Activated CD4-positive, alpha-beta T cell treated with anti-CD3 and anti-CD28 coated beads for 1 hour (primary cell): ENCODE data around the gene XPNPEP2.
"Not testable (repeated sequence)": the region's sequence is repeated elsewhere in the genome, so short reads cannot be mapped to it uniquely, and the experiment has no call there.

Experiments used
- DNase-seq: peaks from one replicate; pipeline ENCODE4 v3.0.0-alpha.2; 2020

Gene XPNPEP2

DNA sequence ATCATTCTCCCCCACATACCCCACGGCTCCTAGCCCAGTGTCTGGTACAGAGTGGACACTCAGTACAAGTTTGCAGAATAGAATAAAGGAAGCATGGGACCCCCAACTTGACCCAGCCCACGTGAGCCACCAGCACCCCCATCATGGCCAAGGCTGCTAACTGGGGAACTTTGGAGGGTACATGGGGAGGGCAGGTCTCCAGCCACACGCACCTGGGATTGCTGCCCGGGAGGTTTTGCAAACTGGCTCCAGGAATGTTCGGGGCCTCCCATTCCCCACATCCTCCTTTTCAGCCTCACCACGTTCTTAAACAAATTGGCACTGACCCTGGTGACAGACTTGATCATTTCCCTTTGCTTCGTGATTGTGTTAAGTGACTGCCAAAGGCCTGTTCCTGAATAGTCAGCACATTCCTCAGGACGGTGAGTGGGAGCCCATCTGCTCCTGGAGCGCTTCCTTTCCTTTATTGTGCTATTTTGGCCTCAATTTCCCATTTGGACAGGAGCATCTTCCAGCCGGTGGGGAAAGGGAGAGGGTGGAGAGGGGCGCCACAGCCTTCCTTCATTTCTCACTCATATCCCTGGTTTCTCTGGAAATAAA, 18.7 kb upstream of the XPNPEP2 start:
- no peak for DNase-seq

DNA sequence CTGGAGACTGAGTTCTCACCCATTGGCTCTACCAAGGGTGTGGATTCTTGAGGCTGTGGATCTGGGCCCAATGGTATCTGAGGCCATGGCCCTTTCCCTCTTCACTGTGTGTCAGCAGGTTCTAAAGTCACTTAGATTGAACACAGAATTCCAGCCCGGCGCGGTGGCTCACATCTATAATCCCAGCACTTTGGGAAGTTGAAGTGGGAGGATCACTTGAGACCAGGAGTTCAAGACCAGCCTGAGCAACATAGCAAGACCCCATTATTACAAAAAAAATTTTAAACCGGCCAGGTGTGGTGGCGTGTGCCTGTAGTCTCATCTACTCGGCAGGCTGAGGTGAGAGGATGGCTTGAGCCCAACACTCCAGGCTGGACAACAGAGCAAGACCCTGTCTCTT, 18.0 kb upstream of the XPNPEP2 start:
- DNase-seq = no peak

DNA sequence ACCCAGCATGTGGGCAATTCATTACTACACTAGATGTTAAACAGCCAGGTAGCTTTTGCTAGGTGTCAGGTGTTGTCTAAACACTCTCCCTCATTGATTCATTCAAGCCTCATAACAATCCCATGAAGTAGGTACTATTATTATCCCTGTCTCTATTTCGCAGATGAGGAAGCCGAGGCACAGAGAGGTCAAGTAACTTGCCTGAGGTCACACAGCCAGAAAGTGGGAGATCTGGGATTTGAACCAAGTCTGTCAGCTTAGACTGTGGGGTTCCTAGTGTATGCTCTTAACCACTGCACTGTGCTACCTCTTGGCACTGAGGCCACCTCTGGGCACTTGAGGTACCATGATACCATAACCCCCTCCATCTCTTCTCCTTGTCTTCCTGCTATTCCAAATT, 17.4 kb upstream of the XPNPEP2 start:
- no peak for DNase-seq

DNA sequence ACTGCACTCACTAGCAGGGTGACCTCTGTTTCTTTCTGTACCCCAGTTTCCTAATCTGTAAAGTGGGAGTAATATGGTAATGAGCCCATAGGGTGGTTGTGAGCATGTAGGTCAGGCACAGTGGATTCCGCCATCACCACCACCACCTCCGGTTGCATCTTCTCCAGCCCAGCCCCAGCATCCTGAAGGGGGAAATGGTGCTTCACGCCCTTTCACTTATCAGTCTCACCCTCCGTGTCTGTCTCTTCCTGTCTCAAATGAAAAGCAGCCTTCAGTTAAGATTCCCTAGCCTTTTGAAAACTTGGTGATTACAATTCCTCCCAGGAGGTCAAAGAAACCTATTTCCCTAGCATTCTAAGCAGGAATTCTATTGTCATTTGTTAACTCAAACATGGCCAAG, 16.9 kb upstream of the XPNPEP2 start:
- DNase-seq = no peak

DNA sequence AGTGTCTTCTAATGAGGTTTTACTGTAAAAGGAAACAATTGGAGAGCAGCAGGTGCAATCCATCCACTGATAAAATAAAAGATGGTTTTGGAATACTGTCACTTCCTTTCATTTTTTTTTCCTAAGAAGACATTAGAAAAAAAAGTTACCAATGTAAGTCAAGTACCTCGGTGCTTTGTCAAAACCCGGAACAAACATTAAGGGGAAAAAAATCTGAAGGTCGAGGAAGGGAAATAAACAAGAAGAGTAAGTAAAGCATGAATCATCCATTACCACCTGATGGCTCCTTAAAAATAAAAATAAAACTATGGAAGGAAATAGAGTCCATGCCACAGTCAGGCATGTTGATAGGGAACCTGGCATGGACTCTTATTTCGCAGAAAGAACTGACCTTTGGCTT, 15.3 kb upstream of the XPNPEP2 start:
- no peak for DNase-seq

DNA sequence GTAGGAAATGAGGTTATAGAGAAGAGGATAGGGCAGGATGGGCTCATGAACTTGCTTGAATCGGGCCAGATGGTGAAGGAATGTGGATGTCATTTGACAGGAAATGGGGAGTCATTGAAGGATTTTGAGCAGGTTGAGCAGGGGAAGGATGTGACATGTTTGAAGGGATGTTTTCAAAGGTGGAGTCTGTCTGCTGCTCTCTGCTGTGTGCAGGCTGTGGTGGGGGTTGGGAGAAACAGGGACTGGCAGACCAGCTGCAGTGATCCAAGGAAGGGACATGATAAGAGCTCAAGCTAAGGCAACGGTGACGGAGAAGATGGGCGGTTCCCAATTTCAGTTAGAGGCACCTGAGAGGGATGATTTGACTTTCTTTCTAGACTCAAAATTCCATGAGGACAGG, 14.0 kb upstream of the XPNPEP2 start:
- no peak for DNase-seq

DNA sequence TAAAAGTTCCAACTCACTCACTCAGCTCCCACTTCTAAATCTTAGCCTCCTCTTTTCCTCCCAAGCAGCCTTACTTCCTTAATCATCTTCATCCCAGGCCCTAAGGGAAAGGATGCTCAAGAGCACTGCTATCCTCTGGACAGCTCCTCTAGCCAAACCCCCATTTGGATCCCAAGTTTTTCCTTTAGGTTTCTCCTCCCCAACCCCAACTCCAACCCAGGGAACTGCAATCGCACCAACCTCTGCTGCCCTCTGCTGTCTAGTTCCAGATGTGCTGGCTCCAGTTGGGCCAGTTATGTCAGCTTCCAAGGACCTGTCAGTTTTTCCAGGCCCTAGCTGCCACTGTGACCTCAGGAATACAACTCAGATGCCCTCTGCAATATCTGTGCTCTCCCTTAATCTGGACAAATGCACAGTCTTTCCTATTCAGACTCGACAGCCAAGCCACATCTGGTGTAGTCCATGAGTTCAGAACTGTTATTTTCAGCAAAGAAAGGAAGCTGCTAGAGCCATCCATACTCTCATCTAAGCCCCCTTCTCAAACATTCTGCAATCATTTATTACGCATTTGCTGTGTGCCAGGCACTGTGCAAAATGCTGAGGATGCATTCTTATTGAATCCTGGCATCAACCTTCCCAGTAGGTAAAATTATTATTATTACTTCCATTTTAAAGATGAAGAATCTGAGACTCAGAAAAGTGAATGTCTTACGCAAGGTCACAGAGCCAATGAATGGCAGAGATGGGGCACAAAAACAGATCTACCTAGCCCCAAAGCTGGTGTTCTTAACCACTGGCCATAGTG, 12.3 kb upstream of the XPNPEP2 start:
- no peak for DNase-seq

DNA sequence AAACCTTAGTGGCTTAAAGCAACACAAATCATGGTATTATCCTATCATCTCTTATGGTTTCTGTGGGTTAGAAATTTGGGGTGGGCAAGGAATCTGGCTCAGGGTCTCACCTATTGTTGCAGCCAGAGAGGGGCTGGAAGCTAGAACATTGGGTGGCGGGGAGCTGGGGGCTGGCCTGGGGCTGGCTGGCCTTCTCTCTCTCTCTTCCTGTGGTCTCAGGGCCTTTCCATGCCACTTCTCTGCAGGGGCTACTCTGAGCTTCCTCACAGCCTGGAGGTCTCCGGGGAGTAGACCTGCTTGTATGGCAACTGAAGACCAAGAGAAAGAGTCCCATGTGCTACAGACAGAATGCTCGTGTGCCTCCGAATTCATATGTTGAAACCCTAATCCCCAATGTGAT, 10.7 kb upstream of the XPNPEP2 start:
- no peak for DNase-seq

DNA sequence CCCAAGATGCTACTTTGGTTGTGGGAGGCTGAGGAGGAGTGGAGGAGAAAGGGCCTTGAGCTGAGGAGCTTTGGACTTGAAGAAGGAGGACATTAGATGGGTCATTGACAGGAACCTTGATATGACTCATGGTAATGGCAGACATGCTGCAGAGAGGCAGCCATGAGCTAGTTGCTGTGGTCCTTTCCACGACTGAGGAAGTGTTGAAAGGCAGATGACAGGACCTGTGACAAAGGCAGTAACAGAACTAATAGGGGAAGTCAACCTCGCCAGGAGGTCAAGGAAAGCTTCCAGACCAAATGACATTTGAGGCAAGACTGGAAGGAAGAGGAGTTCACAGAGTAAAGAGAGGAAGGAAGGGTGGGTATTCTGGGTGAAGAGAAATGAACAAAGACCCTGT, 7.6 kb upstream of the XPNPEP2 start:
- no peak for DNase-seq

DNA sequence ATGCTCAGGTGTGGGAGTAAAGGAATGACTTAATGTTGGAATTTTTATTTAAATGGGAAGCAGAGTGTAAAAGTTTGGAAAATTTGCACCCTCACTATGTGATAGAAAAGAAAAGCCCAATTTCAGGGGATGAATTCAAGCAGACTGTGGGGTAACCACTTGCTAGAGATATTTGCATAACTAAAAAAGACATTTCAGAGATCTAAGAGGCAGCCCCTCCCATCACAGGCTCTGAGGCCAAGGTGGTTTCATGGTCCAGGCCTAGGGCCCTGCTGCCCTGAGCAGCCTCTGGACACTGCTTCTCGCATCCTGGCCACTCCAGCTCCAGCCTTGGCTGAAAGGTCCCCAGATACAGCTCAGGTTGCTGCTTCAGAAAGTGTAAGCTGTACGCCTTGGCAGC, 5.9 kb upstream of the XPNPEP2 start:
- no peak for DNase-seq

DNA sequence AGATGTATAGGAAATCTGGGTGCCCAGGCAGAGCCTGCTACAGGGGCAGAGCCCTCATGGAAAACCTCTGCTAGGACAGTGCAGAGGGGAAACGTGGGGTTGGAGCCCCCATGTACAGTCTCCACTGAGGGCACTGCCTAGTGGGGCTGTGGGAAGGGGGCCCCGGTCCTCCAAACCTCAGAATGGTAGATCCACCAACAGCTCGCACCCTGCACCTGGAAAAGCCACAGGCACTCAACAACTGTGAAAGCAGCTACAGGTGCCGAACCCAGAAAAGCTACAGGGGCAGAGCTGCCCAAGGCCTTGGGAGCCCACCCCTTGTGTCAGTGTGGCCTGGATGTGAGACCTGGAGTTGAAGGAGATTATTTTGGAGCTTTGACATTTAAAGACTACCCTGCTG, 5.4 kb upstream of the XPNPEP2 start:
- DNase-seq = no peak

DNA sequence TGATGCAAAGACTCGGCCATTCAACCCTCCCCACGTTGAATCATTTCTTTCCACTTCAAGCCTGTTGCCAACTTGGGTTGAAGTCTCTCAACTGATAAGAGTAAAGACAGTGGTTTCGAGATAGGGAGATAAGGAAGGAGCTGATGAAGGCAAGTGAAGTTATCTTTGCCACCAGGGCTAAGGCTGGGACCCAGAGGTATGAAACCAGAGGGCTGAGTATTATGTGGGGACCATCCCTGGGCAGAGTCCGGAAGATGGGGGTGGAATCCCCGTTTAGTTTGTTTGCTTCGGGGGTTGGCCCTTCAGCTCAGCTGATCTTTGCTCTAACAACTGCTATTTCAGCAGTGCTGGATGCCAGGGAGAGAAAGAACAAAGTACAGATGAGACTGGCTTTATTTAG, 2.3 kb upstream of the XPNPEP2 start:
- DNase-seq = no peak

DNA sequence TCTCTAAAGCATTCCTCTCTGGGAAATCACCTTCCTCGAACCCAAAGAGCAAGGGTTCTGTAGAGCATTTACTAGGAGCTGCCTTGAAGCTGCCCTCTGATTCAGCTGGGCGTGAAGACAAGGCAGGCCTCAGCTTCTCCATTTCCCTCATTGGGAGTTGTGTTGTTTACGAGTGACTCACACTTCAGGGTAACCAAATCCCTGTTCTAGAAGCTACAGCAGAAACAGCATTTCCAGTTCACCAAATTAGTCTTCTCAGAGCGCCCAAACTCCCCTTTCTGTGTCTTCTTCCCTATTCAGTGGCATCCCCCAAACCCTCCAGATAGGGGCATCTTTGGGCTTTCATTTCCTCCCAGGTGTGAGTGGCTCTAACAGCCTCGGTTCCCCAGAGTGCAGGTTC, 863 bp upstream of the XPNPEP2 start:
- DNase-seq = no peak

DNA sequence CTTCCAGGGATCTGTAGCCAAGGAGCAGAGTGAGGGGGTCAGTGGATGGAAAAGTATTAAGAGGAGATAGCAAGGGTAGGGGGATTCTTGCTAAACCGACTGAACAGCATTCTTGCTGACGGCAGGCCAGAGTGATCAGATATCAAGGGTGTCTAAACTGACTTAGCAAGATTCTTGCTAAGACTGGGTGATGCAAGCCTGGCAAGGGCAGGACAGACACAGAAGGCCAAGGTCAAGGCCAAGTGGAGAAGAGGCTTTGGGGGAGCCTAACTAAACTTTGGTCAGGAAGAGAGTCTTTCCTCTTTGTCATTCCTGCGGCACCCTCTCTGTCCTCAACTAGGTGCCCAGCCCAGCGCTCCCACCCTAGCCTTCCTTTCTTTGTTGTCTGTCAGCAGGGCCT, 799 bp downstream of the XPNPEP2 start:
- no peak for DNase-seq

DNA sequence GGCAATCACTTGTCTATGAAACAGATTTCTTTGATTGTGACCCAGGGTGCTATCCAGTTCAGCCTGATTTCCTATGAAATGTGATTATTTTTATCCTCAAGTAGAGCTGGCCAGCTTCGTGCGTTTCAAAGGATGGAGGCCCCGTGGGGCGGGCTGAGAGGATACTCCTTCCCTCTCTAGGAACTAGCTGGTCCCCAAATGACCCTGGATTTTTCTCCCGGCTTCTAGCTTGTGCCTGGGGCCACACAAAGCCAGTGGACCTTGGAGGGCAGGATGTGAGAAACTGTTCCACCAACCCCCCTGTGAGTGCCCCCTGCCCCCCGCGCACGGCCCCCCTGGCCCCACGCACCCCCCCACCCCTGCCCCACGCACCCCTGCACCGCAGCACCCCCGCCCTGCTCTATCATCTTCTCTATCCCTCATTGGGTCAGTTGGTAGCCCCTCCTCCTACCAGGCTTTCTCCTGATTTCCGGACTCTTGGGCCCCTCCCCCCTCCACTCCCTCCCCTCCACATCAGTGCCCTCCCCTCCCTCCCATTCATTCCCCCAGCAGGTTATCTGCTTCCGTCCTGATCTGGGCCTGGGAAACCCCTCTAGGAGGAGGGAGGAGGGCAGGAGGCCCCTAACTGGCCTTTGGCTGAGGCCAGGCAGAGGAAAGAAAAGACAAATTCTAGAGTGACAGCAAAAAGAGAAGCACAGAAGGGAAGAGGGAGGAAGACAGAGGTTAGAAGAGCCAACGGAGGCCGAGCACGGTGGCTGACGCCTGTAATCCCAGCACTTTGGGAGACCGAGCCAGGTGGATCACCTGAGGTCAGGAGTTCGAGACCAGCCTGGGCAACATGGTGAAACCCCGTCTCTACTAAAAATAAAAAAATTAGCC, 3.3 kb downstream of the XPNPEP2 start:
- DNase-seq = no peak

DNA sequence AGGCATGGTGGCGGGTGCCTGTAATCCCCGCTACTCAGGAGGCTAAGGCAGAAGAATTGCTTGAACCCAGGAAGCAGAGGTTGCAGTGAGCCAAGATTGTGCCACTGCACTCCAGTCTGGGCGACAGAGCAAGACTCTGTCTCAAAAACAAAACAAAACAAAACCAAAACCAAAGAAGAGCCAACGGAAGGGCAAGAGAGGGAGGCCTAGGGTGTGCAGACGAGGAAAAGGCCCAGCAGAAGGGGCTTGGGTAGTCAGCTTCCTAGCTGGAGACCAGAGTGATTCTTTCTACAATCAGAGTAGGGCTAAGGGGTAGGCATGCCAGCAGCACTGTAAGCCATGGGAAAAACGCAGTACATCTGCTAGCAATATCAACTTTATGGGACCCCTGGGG, 4.0 kb downstream of the XPNPEP2 start:
- not testable (repeated sequence) for DNase-seq

DNA sequence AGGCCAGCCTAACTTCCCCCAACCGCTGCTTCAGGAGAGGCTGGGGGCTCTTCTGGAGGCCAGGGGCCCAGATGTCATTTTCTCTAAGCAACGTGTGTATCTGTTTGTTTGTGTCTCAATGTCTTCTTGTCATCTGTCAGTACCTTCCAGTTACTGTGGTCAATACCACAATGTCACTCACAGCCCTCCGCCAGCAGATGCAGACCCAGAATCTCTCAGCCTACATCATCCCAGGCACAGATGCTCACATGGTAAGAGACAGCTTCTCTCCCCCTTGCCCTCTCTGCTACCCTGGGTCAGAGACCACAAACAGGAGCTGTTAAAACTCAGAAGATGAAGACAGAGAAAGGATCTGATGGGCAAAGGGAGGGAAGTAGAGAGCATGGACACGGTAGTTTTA, 5.0 kb downstream of the XPNPEP2 start:
- DNase-seq = no peak

DNA sequence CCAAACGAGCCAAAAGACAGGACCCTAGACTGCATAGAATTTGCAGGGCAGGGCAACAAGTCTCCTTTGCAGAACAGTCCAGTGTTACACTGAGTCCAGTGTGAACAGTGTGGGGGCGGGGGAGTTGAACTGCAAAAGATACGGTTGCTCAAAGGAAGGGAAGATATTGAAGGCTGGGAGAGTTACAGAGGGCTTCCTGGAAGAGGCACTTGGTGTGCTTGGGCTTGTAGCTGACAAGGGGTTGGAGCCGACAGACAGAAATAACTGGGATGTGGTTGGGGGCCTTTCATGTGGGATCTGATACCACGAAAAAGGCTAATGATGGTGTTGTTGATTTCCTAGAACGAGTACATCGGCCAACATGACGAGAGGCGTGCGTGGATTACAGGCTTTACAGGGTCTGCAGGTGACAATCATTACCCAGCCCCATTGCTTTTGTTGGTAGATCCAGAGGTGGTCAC, 6.1 kb downstream of the XPNPEP2 start:
- no peak for DNase-seq

DNA sequence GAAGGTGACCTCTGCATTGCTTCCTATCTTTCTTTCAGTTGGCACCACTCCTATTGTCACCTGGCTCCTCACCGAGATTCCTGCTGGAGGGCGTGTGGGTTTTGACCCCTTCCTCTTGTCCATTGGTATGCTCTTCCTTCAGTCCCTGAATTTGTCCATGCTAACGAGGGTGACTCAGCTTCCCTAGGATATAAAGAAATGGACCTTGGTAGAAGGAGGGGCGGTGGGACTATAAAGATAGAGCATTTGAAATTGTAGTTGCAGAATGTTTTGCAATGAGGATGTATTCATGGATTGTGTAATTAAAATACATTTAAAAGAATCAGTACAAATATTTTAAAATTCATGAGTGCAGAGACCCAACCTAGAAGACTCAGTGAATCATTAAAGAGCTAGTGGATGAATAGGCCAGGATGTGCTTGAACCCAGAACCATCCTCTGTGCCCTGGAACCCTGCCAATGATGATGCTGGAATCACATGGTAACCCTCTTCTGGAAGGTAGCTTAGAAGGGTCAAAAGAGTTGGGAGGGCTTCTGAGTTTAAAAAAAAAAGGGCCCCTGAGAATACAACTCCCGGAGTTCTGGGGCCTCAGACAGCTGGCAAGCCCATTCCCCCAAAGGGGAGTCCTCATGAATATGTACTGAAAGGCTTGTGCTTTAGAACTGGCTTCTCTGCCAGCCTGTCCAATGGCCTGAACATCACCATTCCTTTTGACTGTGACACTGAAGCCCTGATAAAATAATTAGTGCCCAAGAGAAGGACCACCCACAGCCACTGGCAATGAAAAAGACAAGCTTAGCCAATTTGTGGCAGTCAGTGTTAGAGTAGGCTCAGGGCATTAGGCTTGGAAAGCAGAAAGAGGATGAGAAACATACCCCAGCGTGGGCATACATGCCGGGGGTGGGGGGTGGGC, 8.0 kb downstream of the XPNPEP2 start:
- no peak for DNase-seq

DNA sequence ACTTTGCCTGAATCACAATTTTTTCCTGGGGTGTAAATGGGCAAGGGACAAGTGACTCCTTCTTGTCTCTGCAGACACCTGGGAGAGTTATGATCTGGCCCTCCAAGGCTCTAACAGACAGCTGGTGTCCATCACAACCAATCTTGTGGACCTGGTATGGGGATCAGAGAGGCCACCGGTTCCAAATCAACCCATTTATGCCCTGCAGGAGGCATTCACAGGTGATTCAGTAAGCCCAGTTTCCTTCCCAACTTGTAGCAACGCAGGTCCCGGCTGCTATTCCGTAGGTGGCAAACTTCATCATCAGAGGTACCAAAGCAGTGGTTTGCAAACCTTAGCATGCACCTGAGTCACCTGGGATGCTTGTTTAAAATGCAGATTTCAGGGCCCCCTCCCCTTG, 8.8 kb downstream of the XPNPEP2 start:
- no peak for DNase-seq

DNA sequence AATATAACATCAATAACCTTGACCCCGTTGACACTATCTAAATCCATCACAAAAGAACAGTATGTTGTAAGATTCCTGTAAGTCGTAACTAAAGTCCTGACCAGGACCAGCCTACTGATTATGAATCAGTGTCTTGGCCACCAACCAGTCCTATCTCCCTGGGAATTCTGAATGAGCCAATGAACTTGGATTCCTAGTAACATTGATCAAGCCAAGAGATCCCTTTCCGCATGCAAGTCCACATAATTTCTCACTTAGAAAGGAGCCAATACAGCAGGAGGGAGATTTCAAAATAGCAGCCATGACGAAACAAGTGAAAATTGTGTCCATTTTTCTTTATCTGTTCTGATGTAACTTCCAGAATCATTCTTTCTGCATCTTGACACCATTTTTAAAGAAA, 9.5 kb downstream of the XPNPEP2 start:
- no peak for DNase-seq

DNA sequence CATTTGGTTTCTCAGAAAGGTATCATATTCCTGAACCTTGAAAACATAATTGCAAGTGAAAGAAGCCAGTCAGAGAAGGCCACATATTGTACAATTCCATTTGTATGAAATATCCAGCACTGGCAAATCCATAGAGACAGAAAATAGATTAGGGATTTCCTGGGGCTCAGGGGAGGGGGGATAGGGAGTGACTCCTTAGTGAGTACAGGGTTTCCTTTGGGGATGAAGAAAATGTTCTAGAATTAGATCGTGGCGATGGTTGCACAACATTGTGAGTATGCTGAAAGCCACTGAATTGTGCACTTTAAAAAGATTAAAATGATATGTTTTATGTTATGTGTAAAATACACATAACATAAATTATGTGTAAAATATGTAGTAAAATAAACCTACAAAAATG, 10.3 kb downstream of the XPNPEP2 start:
- no peak for DNase-seq

DNA sequence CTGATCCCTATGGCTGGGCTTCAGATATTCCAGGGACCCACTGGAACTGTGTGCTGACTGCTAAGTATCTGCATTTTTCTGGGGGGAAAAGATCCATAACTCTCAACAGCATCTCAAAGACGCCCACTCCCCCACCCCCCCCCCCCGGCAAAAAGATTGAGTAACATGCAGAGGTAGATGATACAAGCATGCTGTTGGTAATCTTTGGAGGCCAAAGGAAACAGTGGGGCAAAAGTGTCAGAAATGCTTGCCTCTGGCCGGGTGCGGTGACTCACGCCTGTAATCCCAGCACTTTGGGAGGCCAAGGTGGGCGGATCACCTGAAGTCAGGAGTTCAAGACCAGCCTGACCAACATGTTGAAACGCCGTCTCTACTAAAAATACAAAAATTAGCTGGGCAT, 12.2 kb downstream of the XPNPEP2 start:
- no peak for DNase-seq
